Esophagus muscularis mucosa (tissue), 4 donors: ENCODE results near the gene MANSC4. TPM values are rescaled to one million over a fixed set of nuclear protein-coding genes. Genes with fewer than 3 reads are reported as not detected.

Source experiments
- DNase-seq: peaks from one replicate; pipeline ENCODE4 v3.0.0-alpha.2; 2017; ENCODE audit errors: extremely low spot score
- H3K27ac ChIP-seq, 4 donors: fragments of 200-600 bp; sonication (generic); replicated peaks in 1 of 4; 1 replicate in 3 of 4; 2 replicates in 1 of 4; pipeline ENCODE4 v1.5.1; 2016 to 2019; ENCODE audit warnings: mild to moderate bottlenecking in 1 of 4
- H3K27me3 ChIP-seq, 4 donors: fragments of 200-600 bp; sonication (generic); one replicate each; pipeline versions ENCODE4 v1.5.1 to v1.6.0; 2016 to 2019
- H3K36me3 ChIP-seq, 4 donors: fragments of 200-600 bp; sonication (generic); one replicate each; pipeline ENCODE4 v1.5.1; 2016 to 2019
- H3K4me1 ChIP-seq, 4 donors: fragments of 200-600 bp; sonication (generic); one replicate each; pipeline ENCODE4 v1.5.1; 2016 to 2019
- H3K4me3 ChIP-seq, 4 donors: fragments of 200-600 bp; sonication (generic); 1 replicate in 2 of 4; 2 replicates in 2 of 4; pipeline ENCODE4 v1.5.1; 2016 to 2019; ENCODE audit warnings: mild to moderate bottlenecking in 4 of 4, moderate library complexity in 1 of 4
- H3K9me3 ChIP-seq, 4 donors: fragments of 200-600 bp; sonication (generic); 1 replicate in 3 of 4; 2 replicates in 1 of 4; pipeline ENCODE4 v1.5.1; 2016 to 2019
- EP300 ChIP-seq: sonication (generic); formaldehyde crosslinking; IDR thresholded peaks from one replicate; pipeline ENCODE4 v1.6.1; 2017; ENCODE audit warnings: antibody characterized with exemption
- POLR2A ChIP-seq: fragments of 450-650 bp; IDR thresholded peaks from one replicate; pipeline ENCODE4 v1.6.1; 2017; ENCODE audit warnings: antibody characterized with exemption, moderate library complexity, mild to moderate bottlenecking, low read depth
- POLR2AphosphoS5 ChIP-seq, 2 donors: sonication (generic); formaldehyde crosslinking; IDR thresholded peaks; one replicate each; pipeline ENCODE4 v1.6.1; 2017; ENCODE audit warnings: antibody characterized with exemption in 2 of 2
- WGBS: methylation state at CpG from one replicate; pipeline ENCODE4 v1.1.5; 2018; 5-methylcytosine and 5-hydroxymethylcytosine counted together
- intact Hi-C: fragments of 100-400 bp; cut with DNase I; formaldehyde crosslinking; loops from one replicate; pipeline ENCODE4 v1.15.1; 2023
- total RNA-seq, 4 donors: library from RNA; depleted of rRNA; stranded (reverse); fragments of >200 nt; gene quantifications; one replicate each; pipeline versions ENCODE4 v1.1.0 to v1.2.1, GENCODE V29; 2016
- TF ChIP-seq, protein P1 (sequence below), 3 experiments: fragments of 200-600 bp in 2 of 3; fragments of 450-650 bp in 1 of 3; sonication (generic) in 2 of 3; IDR thresholded peaks; one replicate each; pipeline ENCODE4 v1.5.1; 2017 to 2019; ENCODE audit warnings: antibody characterized with exemption in 3 of 3, mild to moderate bottlenecking in 2 of 3, moderate library complexity in 1 of 3

MANSC4 gene
- total RNA-seq, 4 donors from 2014 or later = 0.39 TPM; not detected in 3

DNA sequence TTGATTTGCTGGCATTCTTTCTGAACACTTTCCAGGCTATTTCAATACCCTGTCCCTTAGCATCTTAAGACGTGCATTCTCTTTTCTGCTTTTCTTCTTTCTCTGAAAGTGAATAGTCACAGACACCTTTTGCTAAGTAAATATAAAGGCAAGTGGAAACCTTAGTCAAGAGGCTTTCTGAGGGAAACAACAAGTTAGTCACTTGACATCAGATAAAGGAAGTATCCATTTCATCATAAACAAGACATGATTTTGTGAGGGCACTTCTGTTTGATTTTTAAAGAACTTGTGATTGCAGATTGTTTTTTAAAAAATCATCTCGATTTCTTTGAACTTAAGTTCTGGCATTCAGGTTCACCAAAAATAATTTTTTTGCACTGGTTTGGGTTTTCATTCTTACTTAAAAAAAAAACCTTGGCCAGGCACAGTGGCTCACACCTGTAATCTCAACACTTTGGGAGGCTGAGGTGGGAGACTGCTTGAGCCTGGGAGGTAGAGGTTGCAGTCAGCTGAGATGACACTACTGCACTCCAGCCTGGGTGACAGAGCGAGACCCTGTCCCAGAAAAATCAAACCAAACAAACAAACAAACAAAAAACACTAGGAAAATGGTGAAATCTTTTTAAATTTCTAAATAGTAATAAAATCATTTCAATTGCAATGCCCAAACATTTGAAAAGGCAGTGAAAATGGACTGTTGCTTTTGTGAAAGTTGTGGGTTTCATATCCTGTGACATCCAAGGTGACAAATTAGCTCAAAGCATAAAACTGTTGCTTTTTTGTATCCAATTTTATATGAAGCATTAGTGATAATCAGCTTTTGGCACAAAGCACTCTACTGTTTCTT, 8.3 kb downstream of the MANSC4 start:
- intact Hi-C loops = no loop called here
- 85% methylated on average over 3 of the region's 3 CpGs for WGBS
- no peaks in the 10 kb centered on the region for H3K36me3 ChIP-seq
- DNase-seq = no peak
- no peaks in the 10 kb centered on the region for H3K9me3 ChIP-seq
- no peak overlapping the region for H3K27ac ChIP-seq
- no peaks in the 10 kb centered on the region for H3K27me3 ChIP-seq
- no peaks in the 10 kb centered on the region for H3K4me1 ChIP-seq
- TF ChIP-seq POLR2AphosphoS5 (IDR thresholded peaks at IDR 0.05) (no peak), EP300 (no peak), POLR2A (no peak)
- TF ChIP-seq, protein P1, sequence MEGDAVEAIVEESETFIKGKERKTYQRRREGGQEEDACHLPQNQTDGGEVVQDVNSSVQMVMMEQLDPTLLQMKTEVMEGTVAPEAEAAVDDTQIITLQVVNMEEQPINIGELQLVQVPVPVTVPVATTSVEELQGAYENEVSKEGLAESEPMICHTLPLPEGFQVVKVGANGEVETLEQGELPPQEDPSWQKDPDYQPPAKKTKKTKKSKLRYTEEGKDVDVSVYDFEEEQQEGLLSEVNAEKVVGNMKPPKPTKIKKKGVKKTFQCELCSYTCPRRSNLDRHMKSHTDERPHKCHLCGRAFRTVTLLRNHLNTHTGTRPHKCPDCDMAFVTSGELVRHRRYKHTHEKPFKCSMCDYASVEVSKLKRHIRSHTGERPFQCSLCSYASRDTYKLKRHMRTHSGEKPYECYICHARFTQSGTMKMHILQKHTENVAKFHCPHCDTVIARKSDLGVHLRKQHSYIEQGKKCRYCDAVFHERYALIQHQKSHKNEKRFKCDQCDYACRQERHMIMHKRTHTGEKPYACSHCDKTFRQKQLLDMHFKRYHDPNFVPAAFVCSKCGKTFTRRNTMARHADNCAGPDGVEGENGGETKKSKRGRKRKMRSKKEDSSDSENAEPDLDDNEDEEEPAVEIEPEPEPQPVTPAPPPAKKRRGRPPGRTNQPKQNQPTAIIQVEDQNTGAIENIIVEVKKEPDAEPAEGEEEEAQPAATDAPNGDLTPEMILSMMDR (IDR thresholded peaks at IDR 0.05) = no peak
- no peak overlapping the region for H3K4me3 ChIP-seq

DNA sequence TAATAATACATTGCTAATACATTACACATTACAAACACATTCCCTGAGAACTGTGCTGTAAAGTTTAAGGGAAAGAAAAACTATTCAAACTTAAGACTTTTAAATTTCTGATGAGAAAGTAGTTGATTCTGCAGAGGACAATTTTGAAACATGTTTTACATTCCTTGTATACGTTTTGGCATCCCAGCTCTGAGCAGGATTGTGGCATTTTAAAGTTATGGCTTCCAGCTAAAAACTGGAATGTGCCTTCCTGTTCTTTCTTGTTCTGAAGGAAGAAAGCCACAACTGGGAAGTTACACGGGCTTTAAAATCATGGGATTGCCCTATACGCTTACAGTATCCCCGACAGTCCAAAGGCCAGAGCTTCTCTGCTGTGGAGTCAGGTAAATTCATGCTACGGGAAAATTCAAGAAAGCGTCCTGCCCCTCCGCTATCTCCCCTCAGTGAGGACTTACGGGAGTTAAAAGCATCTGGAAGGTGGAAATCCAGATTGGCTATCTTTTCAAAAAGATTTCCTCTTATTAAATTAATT, 10.8 kb downstream of the MANSC4 start:
- intact Hi-C loops = no loop called here
- H3K27ac ChIP-seq = no peak overlapping the region
- TF ChIP-seq, protein P1 (IDR thresholded peaks at IDR 0.05) = no peak
- TF ChIP-seq POLR2A (no peak), POLR2AphosphoS5 (IDR thresholded peaks at IDR 0.05) (no peak)
- no peaks in the 10 kb centered on the region for H3K36me3 ChIP-seq
- no peak for DNase-seq
- H3K4me1 ChIP-seq = no peaks in the 10 kb centered on the region
- WGBS = 79% methylated on average over 8 of the region's 8 CpGs
- no peaks in the 10 kb centered on the region for H3K9me3 ChIP-seq
- no peak overlapping the region for H3K4me3 ChIP-seq
- no peaks in the 10 kb centered on the region for H3K27me3 ChIP-seq

DNA sequence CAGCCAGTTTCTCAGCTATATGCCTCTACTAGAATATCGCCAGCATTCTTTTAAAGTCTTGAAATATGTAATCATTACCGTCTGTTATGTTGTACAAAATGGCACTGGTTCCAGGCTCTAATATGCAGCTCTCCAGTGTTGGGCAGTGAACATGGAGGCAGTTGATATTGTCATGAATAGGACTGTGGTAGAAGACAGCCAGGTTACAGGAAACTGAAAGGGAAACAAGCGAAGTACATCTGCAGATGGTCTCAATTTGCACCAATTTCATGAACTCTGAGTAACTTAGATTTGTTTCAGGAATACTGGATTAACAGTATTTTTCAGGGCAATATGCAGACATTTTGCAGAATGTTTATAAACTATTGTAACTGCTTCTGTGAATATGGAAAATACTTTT, 13.4 kb downstream of the MANSC4 start:
- H3K27ac ChIP-seq = no peak overlapping the region
- DNase-seq = no peak
- H3K4me3 ChIP-seq = no peak overlapping the region
- H3K36me3 ChIP-seq = no peaks in the 10 kb centered on the region
- H3K27me3 ChIP-seq = no peaks in the 10 kb centered on the region
- TF ChIP-seq, protein P1 (IDR thresholded peaks at IDR 0.05) = no peak
- no peak for TF ChIP-seq POLR2A
- no peak for TF ChIP-seq EP300
- TF ChIP-seq POLR2AphosphoS5 (IDR thresholded peaks at IDR 0.05) = no peak
- no peaks in the 10 kb centered on the region for H3K4me1 ChIP-seq
- intact Hi-C loops = no loop called here
- 96% methylated on average over 3 of the region's 3 CpGs for whole genome bisulfite sequencing
- H3K9me3 ChIP-seq = no peaks in the 10 kb centered on the region

DNA sequence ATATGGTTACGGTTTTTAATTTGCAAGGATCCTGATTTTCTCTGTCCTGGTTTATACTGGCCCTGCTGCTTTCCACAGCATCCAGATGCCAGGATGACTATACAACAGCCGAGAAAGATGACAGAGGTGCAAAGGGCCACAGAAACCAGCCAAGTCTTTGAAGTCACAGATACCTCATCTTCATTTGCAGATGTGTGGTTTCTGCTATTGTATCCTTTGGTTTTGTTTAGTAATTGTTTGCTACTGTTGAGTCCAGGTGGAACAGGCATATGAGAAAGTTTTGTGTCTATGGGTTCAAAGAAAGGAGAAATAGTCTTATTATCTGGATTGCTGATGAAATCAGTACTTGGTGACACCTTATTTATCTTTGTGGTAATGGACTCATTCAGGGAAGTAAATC, 17.3 kb downstream of the MANSC4 start:
- no peaks in the 10 kb centered on the region for H3K9me3 ChIP-seq
- no peaks in the 10 kb centered on the region for H3K36me3 ChIP-seq
- no peaks in the 10 kb centered on the region for H3K4me1 ChIP-seq
- H3K4me3 ChIP-seq = no peak overlapping the region
- 92% methylated on average over 2 of the region's 2 CpGs for WGBS
- no peak overlapping the region for H3K27ac ChIP-seq
- TF ChIP-seq POLR2AphosphoS5 (IDR thresholded peaks at IDR 0.05) (no peak), EP300 (no peak), POLR2A (no peak)
- TF ChIP-seq, protein P1 (IDR thresholded peaks at IDR 0.05) = no peak
- intact Hi-C loops = no loop called here
- no peaks in the 10 kb centered on the region for H3K27me3 ChIP-seq
- DNase-seq = no peak
